ENCODE measurements around the gene CHRNA5.

The CHRNA5 gene

GRCh38 chr15:78620527-78621421 lies 55.5 kb downstream of the CHRNA5 start, which contains the start of gene CHRNA3:
TSS of gene CHRNA3 (minus strand) at chr15:78620996. CDS start at chr15:78620794, 202 bp downstream.
- no peak for DNase-seq

DNA sequence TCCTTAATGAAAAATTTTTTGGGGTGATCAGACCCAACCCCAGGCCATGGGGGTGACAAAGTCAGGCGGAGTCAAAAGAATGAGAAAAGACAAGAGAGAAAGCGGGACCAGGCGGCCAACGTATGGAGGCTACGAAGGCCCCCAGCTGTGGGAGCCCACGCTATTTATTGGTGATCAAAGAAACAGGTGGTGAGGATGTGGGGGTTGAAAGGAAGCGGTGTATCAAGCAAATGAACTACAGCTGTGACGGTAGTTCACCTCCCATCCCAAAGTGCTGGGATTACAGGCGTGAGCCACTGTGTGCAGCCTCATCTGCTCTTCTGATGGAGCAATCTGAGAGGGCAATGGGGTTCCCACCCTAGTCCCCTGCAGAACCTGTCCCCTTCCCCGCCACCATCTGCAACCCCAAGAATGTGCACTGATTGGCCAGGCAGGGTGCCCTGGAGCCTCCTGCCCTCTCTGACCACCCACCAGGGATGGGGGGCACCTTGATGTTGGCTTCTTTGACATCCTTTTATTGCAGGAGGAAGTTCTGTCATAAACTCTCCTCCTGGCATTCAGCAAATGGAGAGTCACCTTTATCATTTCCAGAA lies 56.6 kb downstream of the CHRNA5 start:
- no peak for DNase-seq

DNA sequence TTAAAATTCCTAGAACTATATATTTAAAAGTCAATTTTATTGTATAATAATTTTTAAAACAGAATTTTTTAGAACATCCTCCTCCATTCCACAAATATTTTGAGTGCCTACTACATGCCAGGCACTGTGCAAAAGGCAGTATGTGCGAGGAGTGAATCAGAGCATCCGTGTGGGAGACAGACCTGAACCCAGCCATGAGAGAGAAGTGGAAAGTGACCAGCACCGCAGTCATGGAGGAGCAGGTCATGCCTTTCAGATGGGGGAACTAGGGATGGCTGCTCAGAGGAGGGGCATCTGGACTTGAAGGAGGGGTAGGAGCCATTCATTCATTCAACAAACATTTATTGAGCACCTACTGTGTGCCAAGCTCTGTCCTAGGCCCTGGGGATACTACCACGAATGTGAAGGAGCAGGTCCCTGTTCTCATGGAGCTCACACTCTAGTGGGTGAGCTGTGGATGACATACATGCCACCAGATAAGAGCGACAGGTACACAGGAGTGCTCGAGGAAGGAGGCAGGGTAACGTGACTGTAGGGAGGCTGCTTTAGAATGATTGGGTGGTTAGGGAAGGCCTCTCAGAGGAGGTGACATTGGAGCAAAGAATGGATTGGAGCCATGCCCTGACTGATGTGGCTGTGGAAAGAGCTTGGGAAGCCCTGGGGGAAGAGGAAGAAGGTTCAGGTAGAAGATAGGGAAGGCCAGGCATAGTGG lies 58.6 kb downstream of the CHRNA5 start:
- DNase-seq = no peak

GRCh38 chr15:78624651-78625590 lies 59.6 kb downstream of the CHRNA5 start:
- DNase-seq = no peak

DNA sequence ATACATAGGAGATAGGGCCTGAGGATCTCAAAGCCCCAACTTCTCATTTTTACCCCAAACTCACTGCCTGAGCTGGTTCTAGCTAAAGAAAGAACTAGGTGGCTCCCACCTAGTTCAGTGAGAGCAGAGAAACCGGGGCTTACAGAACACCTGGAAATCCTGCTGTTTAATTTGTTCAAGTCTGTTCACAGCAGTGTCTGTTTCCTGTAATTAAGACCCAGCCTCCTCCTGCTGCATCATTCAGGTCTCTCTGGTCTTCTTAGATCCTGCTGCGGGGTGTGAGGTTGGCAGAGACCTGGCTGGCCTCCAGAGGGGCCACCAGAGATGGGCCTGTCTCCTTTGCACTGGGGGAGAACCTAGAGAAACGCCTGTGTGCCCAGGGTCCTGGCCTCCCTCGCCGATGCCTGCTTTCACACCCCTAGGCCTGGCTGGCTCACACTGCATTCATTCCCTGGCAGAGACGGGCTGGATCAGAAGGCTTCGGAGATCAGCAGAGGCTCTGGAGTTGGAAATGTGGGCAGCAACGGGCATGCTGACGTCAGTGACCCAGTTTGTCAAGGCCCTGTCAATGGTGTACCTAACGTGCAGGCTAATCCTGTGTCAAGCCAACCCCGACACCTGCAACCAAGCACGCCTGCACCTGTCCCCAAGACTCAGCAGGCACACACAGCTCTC lies 60.4 kb downstream of the CHRNA5 start:
- DNase-seq = peak; percentile 74

- DNase-seq = no peak
These were observed 61.2 kb downstream of the CHRNA5 start for GRCh38 chr15:78626381-78626995.

- DNase-seq = no peak
These were observed 62.0 kb downstream of the CHRNA5 start for GRCh38 chr15:78627348-78627747.

DNA sequence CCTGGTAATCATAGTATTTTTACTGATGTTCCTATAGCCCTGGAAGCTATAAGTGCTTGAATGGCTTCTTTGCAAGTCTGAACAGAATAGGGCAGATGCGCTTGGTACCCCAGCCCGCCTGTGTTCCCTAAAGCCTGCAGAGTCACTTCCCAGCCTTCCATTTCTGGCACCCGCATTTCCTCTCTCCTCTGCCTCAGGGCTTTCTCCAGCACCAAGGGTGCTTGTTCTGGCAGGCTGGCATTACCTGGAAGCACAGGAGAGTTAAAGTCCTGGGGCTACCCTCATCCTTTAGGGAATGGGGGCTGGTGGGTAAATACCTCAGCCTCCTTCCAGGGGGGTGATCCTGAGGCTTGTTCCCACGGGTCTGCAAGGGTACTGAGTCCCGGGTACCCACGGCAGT lies 62.9 kb downstream of the CHRNA5 start:
- no peak for DNase-seq

- DNase-seq = no peak
These were observed 63.9 kb downstream of the CHRNA5 start for GRCh38 chr15:78629031-78629715.

DNA sequence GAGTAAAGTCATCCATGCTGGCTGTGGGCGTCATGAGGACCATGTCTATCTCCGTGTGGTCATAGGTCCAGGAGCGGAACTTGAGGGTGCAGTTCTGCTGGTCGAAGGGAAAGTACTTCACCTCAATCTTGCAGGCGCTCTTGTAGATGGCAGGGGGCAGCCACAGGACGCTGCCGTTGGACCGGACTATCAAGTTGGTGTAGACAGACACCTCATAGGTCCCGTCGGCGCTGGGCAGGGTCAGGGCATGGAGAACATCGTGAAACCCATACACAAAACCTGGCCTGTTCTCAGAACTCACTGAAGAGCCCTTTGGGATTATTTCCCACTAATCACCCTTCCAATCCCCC lies 64.4 kb downstream of the CHRNA5 start:
- DNase-seq = no peak

DNA sequence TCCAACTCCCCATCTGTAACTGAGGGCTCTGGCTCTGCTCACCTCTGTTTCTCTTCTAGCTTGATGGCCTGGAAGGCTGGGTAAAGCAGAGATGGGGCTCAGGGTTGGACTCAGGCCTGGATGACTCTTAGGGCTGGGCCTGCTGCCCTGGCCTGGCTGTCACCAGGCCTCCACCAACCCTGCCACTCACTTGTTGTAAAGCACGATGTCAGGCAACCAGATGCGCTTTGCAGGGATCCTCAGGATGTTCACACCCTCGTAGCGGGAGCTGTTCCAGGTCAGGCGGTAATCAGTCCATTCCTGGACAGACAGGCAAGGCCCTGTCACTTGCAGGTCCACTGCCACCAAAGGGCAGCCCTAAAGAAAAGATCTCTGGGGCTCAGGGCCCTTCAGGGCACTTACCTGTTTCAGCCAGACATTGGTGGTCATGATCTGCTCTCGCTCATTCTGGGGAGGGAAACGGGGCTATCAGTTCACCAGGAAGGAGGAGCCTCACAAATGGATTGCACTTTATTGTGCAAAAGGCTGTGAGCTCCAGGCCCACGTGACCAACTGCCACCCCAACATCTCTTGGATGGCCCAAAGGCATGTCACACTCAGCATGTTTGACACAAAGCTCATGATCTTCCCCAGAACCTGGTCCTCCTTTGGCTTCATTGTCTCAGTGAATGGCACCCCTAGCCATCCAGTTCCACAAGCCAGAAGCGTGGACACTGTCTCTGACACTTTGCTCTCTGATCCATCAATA lies 65.7 kb downstream of the CHRNA5 start:
- DNase-seq = no peak

DNA sequence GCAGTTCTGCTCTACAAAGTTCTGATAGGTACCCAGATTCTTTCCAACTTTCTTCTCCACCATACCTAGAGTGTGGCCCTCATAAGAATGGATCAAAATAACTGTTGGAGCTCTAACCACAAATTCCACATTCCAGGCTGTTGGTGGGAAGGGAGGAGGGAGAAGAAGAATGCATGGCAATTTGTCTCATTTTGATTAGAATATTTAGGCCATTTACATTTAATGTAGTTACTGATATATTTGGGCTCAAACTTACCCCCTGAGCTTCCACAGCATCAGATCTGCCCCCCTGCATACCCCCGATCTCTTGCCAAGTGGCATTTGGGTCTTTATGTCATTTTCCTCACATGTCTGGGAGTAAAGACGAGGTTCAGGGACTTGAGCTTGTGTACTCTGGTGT lies 68.0 kb downstream of the CHRNA5 start:
- no peak for DNase-seq

DNA sequence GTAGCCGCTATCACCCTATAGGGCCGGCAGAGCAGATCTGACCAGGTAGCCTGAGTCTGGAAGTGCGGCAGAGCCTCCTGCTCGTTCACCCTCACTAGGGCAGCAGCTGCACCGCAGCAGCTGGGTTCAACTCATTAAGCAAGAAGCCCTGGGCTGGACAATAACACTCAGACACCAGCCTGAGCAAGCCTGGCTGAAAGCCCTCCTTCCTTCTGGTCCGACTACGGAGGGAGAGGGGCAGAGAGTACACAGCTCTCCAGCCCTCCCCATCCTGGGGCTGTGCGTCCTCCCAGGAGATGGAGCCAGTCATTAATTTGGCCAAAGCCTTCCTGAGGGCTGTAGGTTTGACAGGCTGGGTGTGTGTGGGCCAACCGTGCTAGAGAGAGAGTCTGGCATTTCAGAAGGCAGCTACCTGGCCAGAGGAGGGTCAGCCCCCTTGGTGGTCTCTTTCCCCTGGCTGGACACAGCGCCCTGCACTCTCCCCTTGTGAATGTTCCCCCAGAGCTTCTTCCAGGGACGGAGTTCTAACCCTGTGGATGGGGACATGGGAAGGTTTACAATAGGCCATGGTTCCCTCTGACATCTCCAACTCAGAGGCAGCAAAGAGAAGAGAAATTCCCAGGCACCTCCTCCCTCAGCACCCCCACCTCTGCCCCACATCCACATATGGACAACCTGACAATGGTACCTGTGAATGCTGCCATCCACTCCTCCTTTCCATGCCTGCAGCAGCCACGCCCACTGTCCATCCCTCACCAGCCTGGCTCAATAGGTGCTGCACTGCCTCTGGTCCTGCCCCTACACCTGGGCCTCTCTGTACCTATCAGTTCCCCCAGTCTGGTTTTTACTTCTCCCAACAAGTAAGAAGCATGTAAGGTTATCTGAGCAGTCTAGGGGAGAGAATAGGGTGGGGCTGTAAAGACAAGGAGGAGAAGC lies 69.2 kb downstream of the CHRNA5 start:
- DNase-seq = no peak

DNA sequence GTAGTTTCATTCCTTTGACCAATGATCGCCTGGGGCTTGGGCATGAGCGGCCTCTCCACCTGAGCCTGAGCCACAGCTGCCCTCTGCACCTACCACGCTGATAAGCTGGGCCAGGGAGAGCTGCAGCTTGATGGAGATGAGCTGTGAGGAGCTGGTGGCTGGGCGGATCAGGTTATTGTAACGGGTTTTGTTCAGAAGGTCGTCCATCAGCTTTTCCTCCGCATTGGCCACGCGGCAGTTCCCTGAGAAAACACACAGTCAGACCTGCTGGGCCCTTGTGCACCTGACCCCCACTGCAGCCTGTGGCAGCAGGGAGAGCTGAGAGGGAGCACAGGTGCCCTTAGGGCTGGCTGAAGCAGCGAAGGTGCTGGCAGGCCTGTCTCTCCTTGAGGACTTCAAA lies 70.0 kb downstream of the CHRNA5 start:
- DNase-seq = no peak

DNA sequence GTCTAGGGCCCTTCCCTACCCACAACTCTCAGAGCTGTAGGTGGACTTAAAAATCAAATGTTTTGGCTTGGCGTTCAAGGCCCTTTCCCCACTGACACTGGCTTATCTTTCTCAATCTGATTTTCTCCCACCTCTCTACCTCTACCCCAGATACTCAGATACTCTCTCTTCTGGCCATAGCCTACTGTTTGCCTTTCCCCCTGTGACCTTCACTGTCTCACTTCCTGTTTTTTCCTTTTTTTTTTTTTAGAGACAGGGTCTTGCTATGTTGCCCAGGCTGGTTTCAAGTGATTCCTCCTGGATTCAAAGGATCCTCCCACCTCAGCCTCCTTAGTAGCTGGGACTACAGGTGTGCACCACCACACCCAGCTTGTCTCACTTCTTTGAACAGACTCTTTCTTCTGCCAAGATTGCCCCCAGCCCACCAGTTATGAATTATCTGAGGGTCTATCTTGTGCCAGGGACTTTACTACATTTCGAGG lies 71.1 kb downstream of the CHRNA5 start:
- no peak for DNase-seq

DNA sequence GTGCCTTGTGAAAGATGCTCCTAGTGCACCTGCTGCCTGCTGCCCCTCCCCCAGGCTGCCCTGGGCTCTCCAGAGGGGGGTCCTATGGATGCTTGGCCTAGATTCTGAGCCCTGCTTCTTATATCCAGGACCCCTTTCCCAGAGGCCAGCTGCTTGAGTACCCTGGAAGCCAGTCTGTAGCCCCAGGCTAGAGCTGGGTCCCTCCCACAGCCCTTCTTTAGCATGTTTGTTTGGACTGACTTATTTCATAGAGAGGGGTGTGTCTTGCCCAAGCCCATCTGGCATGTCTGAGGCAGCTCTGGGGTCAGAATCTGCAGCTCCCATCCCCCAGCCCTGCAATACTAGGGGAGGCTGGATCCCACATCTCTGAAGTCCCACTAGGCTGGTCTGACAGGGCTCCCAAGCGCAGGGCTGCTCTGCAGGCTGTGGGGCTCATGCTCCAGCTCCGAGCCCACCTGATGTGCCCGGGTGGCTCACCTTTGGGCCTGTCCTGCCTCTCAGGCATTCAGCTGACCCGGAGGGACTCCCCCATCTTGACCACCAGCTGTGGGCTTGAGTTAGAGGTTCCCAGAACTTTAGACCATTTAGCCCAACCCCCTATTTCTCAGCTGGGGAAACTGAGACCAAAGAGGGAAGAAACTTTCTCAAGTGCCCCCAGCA lies 72.6 kb downstream of the CHRNA5 start:
- no peak for DNase-seq

DNA sequence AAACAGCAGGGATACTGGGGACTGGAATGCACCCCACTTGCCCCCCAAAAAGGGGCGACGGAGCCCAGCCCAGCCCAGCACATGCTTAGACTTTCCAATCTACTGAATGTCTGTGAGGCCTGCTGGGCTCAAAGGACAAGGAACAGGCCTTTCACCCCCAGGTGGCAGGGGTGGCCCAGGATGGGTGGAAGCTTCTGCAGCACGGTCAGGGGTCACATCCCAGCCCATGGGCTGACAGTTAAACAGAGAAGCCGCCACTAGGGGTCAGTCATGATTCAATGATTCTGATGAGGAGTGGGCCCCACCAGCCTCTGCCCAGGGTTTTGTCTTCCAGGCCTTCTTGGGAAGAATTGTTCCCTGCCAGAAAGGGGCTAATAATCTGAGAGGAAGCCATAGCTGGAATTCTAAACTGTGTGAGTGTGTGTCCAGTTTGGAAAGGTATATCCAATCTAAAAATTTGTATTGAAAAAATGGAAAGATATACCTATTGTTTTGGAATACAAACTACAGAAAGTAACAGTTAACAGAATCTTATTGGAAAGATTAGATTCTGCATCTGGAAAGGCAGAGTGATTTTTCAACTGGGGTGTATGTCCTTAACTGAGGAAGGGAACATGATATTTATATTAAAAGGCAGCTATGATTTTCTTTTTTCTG lies 73.5 kb downstream of the CHRNA5 start:
- DNase-seq = peak; percentile 20
